GM10847 (cell line): ENCODE data around the gene ITGA7.

Source experiments
- POLR2A ChIP-seq: IDR thresholded peaks from 2 replicates; pipeline ENCODE4 v1.6.1; 2011; ENCODE audit not compliant: insufficient read length; ENCODE audit errors: extremely low read depth

ITGA7 gene

DNA sequence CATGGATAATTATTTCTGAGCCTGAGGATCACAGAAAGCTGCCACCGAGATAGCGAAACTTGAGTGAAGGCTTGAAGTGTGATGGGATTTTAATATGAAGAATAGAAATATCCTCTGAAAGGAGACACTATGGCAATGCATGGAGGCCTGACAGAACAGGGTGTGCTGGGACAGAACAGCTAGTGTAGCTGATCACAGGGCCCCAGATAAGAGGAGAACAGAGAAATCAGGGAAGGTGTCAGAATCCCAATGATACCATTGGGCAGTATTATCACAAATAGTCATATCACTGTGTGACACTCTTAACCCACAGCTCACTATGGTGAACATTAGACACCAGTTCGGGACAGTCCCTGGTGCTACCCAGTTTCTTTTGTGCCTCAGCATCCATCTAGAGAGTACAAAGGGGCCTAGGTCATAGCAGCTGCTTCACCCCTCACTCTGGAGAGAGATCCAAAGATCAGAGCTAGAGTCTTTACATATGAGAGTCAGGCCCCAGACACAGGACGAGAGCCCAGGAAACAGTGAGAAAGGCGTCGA lies 71.5 kb downstream of the ITGA7 start:
- TF ChIP-seq POLR2A, result no peak
